Colonic mucosa (tissue), 4 donors: ENCODE measurements around the gene PGR. TPM values are rescaled to one million over a fixed set of nuclear protein-coding genes. Genes with fewer than 3 reads are reported as not detected.

Source experiments
- DNase-seq: peaks from one replicate; pipeline ENCODE4 v3.0.0-alpha.2; 2020
- H3K27ac ChIP-seq: fragments of 200-600 bp; one replicate; pipeline ENCODE4 v1.8.0; 2021
- H3K27me3 ChIP-seq: fragments of 200-600 bp; one replicate; pipeline ENCODE4 v1.8.0; 2021
- H3K36me3 ChIP-seq: fragments of 200-600 bp; one replicate; pipeline ENCODE4 v1.8.0; 2021
- H3K4me1 ChIP-seq: fragments of 200-600 bp; one replicate; pipeline ENCODE4 v1.8.0; 2021; ENCODE audit warnings: mild to moderate bottlenecking
- H3K4me3 ChIP-seq: fragments of 200-600 bp; one replicate; pipeline ENCODE4 v1.8.0; 2021
- H3K9ac ChIP-seq, 2 donors: one replicate each; pipeline ENCODE4 v1.7.0; 2013; ENCODE audit warnings: control low read depth in 2 of 2, low read depth in 2 of 2, low read length in 2 of 2
- H3K9me3 ChIP-seq: fragments of 200-600 bp; one replicate; pipeline ENCODE4 v1.8.0; 2021
- CTCF ChIP-seq: fragments of 200-600 bp; IDR thresholded peaks from one replicate; pipeline ENCODE4 v1.8.0; 2022; ENCODE audit warnings: antibody characterized with exemption, mild to moderate bottlenecking
- intact Hi-C: fragments of 100-400 bp; cut with DNase I; formaldehyde crosslinking; loops from one replicate; pipeline ENCODE4 v1.14.1; 2022
- total RNA-seq, 2 donors: library from RNA; stranded (reverse); fragmentation: NEBNext Ultra II Directional in 1 of 2; extraction: Animal tissue kit (Norgen Biotek cat#: 25700) in 1 of 2; gene quantifications; one replicate each; pipeline ENCODE4 v1.2.1, GENCODE V29; 2021
- donor health status: healthy.
- donor health status: DM: no; HTN: no; CAD: no.
- donor health status: DM: no; HTN: no; CAD: no.

PGR gene
- total RNA-seq, 2 donors from 2014 or later: 0.27 to 0.69 TPM

GRCh38 chr11:100980156-100980555, 149.5 kb downstream of the PGR start:
- Histone ChIP-seq H3K27me3 (no peaks in the 10 kb centered on the region), H3K4me1 (no peaks in the 10 kb centered on the region), H3K27ac (no peak overlapping the region), H3K4me3 (no peak overlapping the region), H3K9ac (no peak overlapping the region), H3K36me3 (no peaks in the 10 kb centered on the region), H3K9me3 (no peaks in the 10 kb centered on the region)
- no peak for DNase-seq
- TF ChIP-seq CTCF: no peak
- intact Hi-C loops: loop anchor here (10.0 kb wide), 1 partner anchor 455 kb away; no protein-coding TSS in a partner anchor
